Measurements from ENCODE around the gene PBX4.

GRCh38 chr19:19594381-19594780 is 24.1 kb downstream of the PBX4 start:
- TF ChIP-seq CTCF (IDR thresholded peaks at IDR 0.05): no peak
- no peak for TF ChIP-seq EZH2 (IDR thresholded peaks at IDR 0.05; ENCODE audit: borderline replicate concordance, insufficient read depth, low read depth, low read length, poor library complexity, severe bottlenecking)
